Measurements from ENCODE around the gene CAPN5.

GRCh38 chr11:77175021-77175842 is 108.5 kb downstream of the CAPN5 start:
- TF ChIP-seq POLR2AphosphoS5 (IDR thresholded peaks at IDR 0.05; ENCODE audit: low read depth) (peak; percentile 47; the same call in 1 of the 2 replicates), CTCF (IDR thresholded peaks at IDR 0.05; ENCODE audit: insufficient read depth, low read length) (no peak), REST (IDR thresholded peaks at IDR 0.05; ENCODE audit: insufficient replicate concordance, low read depth) (no peak), GABPA (IDR thresholded peaks at IDR 0.05; ENCODE audit: low read depth) (no peak)

Measured in HL-60 (cell line).